ENCODE data around the gene TMEM41A. TPM values are rescaled to one million over a fixed set of nuclear protein-coding genes. Genes with fewer than 3 reads are reported as not detected.

The TMEM41A gene
- total RNA-seq, 1 donor: 10.5 TPM

- no peaks in the 10 kb centered on the region for H4K20me1 ChIP-seq (ENCODE audit: insufficient read depth, low read length)
- no peak overlapping the region for H2AFZ ChIP-seq (ENCODE audit: low read length)
- H3K36me3 ChIP-seq (ENCODE audit: insufficient read depth, low read length): no peaks in the 10 kb centered on the region
- no peak for TF ChIP-seq CTCF (IDR thresholded peaks at IDR 0.05; ENCODE audit: extremely low read depth, low read depth, low read length)
- H3K9me3 ChIP-seq (ENCODE audit: low read depth, low read length): no peaks in the 10 kb centered on the region
- DNase-seq (ENCODE audit: insufficient read length, low spot score, missing footprints): peak; percentile 59
- H3K4me3 ChIP-seq (ENCODE audit: insufficient read depth, low read length): no peak overlapping the region
- no peak overlapping the region for H3K27ac ChIP-seq (ENCODE audit: low read depth, low read length)
- H3K79me2 ChIP-seq (ENCODE audit: insufficient read depth, low read length): no peaks in the 10 kb centered on the region
- peaks cover 9% of the 10 kb centered on the region for H3K4me1 ChIP-seq (ENCODE audit: insufficient read depth, low read length)
- H3K27me3 ChIP-seq (ENCODE audit: insufficient read depth, low read length): no peaks in the 10 kb centered on the region
- H3K4me2 ChIP-seq (ENCODE audit: insufficient read depth, low read length): no peak overlapping the region
These were observed 35.7 kb upstream of the TMEM41A start for GRCh38 chr3:185534511-185534910.

GRCh38 chr3:185532901-185533300 is 34.1 kb upstream of the TMEM41A start:
- H2AFZ ChIP-seq (ENCODE audit: low read length): no peak overlapping the region
- no peak for TF ChIP-seq CTCF (IDR thresholded peaks at IDR 0.05; ENCODE audit: extremely low read depth, low read depth, low read length)
- peaks cover 9% of the 10 kb centered on the region for H3K4me1 ChIP-seq (ENCODE audit: insufficient read depth, low read length)
- no peaks in the 10 kb centered on the region for H3K27me3 ChIP-seq (ENCODE audit: insufficient read depth, low read length)
- no peaks in the 10 kb centered on the region for H3K79me2 ChIP-seq (ENCODE audit: insufficient read depth, low read length)
- no peaks in the 10 kb centered on the region for H3K9me3 ChIP-seq (ENCODE audit: low read depth, low read length)
- no peak overlapping the region for H3K4me3 ChIP-seq (ENCODE audit: insufficient read depth, low read length)
- no peak overlapping the region for H3K4me2 ChIP-seq (ENCODE audit: insufficient read depth, low read length)
- no peaks in the 10 kb centered on the region for H4K20me1 ChIP-seq (ENCODE audit: insufficient read depth, low read length)
- no peaks in the 10 kb centered on the region for H3K36me3 ChIP-seq (ENCODE audit: insufficient read depth, low read length)
- DNase-seq (ENCODE audit: insufficient read length, low spot score, missing footprints): no peak
- H3K27ac ChIP-seq (ENCODE audit: low read depth, low read length): no peak overlapping the region

GRCh38 chr3:185530856-185531255 is 32.0 kb upstream of the TMEM41A start:
- H3K27me3 ChIP-seq (ENCODE audit: insufficient read depth, low read length): no peaks in the 10 kb centered on the region
- H3K79me2 ChIP-seq (ENCODE audit: insufficient read depth, low read length): no peaks in the 10 kb centered on the region
- TF ChIP-seq CTCF (IDR thresholded peaks at IDR 0.05; ENCODE audit: extremely low read depth, low read depth, low read length): no peak
- no peak overlapping the region for H3K27ac ChIP-seq (ENCODE audit: low read depth, low read length)
- H3K9me3 ChIP-seq (ENCODE audit: low read depth, low read length): no peaks in the 10 kb centered on the region
- DNase-seq (ENCODE audit: insufficient read length, low spot score, missing footprints): no peak
- H3K36me3 ChIP-seq (ENCODE audit: insufficient read depth, low read length): no peaks in the 10 kb centered on the region
- H3K4me1 ChIP-seq (ENCODE audit: insufficient read depth, low read length): no peaks in the 10 kb centered on the region
- no peak overlapping the region for H3K4me2 ChIP-seq (ENCODE audit: insufficient read depth, low read length)
- H4K20me1 ChIP-seq (ENCODE audit: insufficient read depth, low read length): no peaks in the 10 kb centered on the region
- no peak overlapping the region for H2AFZ ChIP-seq (ENCODE audit: low read length)
- no peak overlapping the region for H3K4me3 ChIP-seq (ENCODE audit: insufficient read depth, low read length)

- Histone ChIP-seq H3K79me2 (ENCODE audit: insufficient read depth, low read length) (no peaks in the 10 kb centered on the region), H3K36me3 (ENCODE audit: insufficient read depth, low read length) (no peaks in the 10 kb centered on the region), H3K4me3 (ENCODE audit: insufficient read depth, low read length) (no peak overlapping the region), H3K4me1 (ENCODE audit: insufficient read depth, low read length) (no peaks in the 10 kb centered on the region), H3K9me3 (ENCODE audit: low read depth, low read length) (no peaks in the 10 kb centered on the region), H3K4me2 (ENCODE audit: insufficient read depth, low read length) (no peak overlapping the region), H3K27me3 (ENCODE audit: insufficient read depth, low read length) (no peaks in the 10 kb centered on the region), H3K27ac (ENCODE audit: low read depth, low read length) (no peak overlapping the region), H4K20me1 (ENCODE audit: insufficient read depth, low read length) (no peaks in the 10 kb centered on the region), H2AFZ (ENCODE audit: low read length) (no peak overlapping the region)
- no peak for DNase-seq (ENCODE audit: insufficient read length, low spot score, missing footprints)
- no peak for TF ChIP-seq CTCF (IDR thresholded peaks at IDR 0.05; ENCODE audit: extremely low read depth, low read depth, low read length)
These were observed 29.7 kb upstream of the TMEM41A start for GRCh38 chr3:185528532-185528931.
